Peyer's patch (tissue), 4 donors: Measurements from ENCODE around the gene SYNE1.

Experiments
- CTCF ChIP-seq, 6 experiments: fragments of 450-650 bp in 4 of 6; fragments of 200-600 bp in 2 of 6; sonication (generic) in 1 of 6; IDR thresholded peaks; one replicate each; pipeline ENCODE4 v1.5.1; 2017 to 2019; ENCODE audit warnings: antibody characterized with exemption in 6 of 6, mild to moderate bottlenecking in 3 of 6, moderate library complexity in 1 of 6
- POLR2A ChIP-seq, 2 donors: fragments of 450-650 bp; IDR thresholded peaks; one replicate each; pipeline ENCODE4 v1.5.1; 2017; ENCODE audit warnings: antibody characterized with exemption in 2 of 2, mild to moderate bottlenecking in 2 of 2, moderate library complexity in 2 of 2

GRCh38 chr6:152250127-152250526 lies 387.0 kb downstream of the SYNE1 start:
- TF ChIP-seq POLR2A (IDR thresholded peaks at IDR 0.05) (no peak), CTCF (IDR thresholded peaks at IDR 0.05) (no peak)
